SK-N-SH (cell line): ENCODE results near the gene TMEM187.

Source experiments
- EP300 ChIP-seq, 2 experiments: IDR thresholded peaks; 2 replicates each; pipeline versions ENCODE4 v1.4.0 to v1.6.1; 2012; ENCODE audit warnings: borderline replicate concordance in 1 of 2, low read depth in 1 of 2, low read length in 1 of 2
- EZH2phosphoT487 ChIP-seq: fragments of 200-600 bp; sonication (generic); IDR thresholded peaks from 2 replicates; pipeline ENCODE4 v1.6.1; 2017; ENCODE audit warnings: low read depth, mixed run types, mild to moderate bottlenecking, antibody characterized with exemption, moderate library complexity, borderline replicate concordance
- FOXM1 ChIP-seq: IDR thresholded peaks from 2 replicates; pipeline ENCODE4 v1.4.0; 2012; ENCODE audit warnings: low read depth, mild to moderate bottlenecking
- GABPA ChIP-seq: IDR thresholded peaks from 2 replicates; pipeline ENCODE4 v1.4.0; 2012; ENCODE audit warnings: low read depth, mild to moderate bottlenecking
- JUND ChIP-seq: IDR thresholded peaks from 2 replicates; pipeline ENCODE4 v1.4.0; 2012
- MXI1 ChIP-seq: IDR thresholded peaks from 2 replicates; pipeline ENCODE4 v1.6.1; 2012; ENCODE audit warnings: mild to moderate bottlenecking, low read depth, low read length, improper control_type of control experiment
- NFIC ChIP-seq: IDR thresholded peaks from 2 replicates; pipeline ENCODE4 v1.4.0; 2012; ENCODE audit warnings: borderline replicate concordance
- NRF1 ChIP-seq: IDR thresholded peaks from 2 replicates; pipeline ENCODE4 v1.6.1; 2012; ENCODE audit warnings: low read depth, mild to moderate bottlenecking, low read length
- RFX5 ChIP-seq: IDR thresholded peaks from 2 replicates; pipeline ENCODE4 v1.6.1; 2012; ENCODE audit warnings: mild to moderate bottlenecking, improper control_type of control experiment, low read length
- TAF1 ChIP-seq: IDR thresholded peaks from 2 replicates; pipeline ENCODE4 v1.6.1; 2012; ENCODE audit warnings: low read depth, mild to moderate bottlenecking, low read length, moderate library complexity, borderline replicate concordance
- TEAD4 ChIP-seq: IDR thresholded peaks from 2 replicates; pipeline ENCODE4 v1.4.0; 2012; ENCODE audit warnings: mild to moderate bottlenecking, borderline replicate concordance; ENCODE audit not compliant: insufficient read depth
- YY1 ChIP-seq: IDR thresholded peaks from 2 replicates; pipeline ENCODE4 v1.4.0; 2012; ENCODE audit warnings: low read depth, mild to moderate bottlenecking
- TF ChIP-seq, protein P1 (sequence below): fragments of 200-600 bp; sonication (generic); IDR thresholded peaks from 2 replicates; pipeline ENCODE4 v1.6.1; 2017; ENCODE audit warnings: antibody characterized with exemption, mild to moderate bottlenecking, moderate library complexity
- TF ChIP-seq, protein P2 (sequence below): fragments of 150-350 bp; IDR thresholded peaks from 2 replicates; pipeline ENCODE4 v1.6.1; 2016; ENCODE audit warnings: mild to moderate bottlenecking, low read depth, low read length

DNA sequence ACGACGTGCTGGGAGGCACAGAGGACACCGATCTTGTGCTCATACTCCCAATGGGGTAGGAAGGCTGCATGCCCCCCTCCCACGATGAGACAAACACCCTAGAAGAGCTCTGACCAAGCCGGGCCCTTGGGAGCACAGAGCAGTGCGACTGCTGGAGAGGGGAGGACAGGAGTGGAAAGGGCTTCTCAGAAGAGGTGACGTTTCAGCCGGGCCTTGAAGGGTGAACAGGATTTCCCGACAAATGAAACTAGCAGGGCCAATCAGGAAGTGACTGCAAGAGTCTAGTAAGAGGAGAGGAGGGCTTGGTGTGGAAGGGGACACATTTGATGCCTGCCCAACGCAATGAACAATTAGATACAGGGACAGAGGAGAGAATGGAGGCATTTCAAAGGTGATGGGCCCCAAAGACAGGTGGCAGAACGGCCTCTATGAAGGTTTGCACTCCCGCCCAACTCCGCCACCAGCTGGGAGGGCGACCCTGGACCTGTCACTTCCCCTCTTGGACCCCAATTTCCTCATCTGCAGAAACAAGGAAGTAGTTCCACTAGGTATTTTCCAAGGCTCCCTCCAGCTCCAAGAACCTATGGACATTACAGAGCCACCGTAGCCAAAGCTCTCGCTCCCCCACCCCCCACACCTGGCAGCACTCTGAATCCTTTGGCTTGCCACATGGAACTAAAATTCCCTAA, 4.9 kb upstream of the TMEM187 start:
- TF ChIP-seq TAF1 (no peak), NFIC (no peak), TEAD4 (no peak), RFX5 (no peak), YY1 (no peak), NRF1 (no peak), JUND (no peak), EZH2phosphoT487 (no peak), MXI1 (no peak), FOXM1 (no peak), EP300 (IDR thresholded peaks at IDR 0.05; ENCODE audit: borderline replicate concordance in 1 of 2, low read depth in 1 of 2, low read length in 1 of 2) (no peak), GABPA (no peak)
- TF ChIP-seq, protein P1, sequence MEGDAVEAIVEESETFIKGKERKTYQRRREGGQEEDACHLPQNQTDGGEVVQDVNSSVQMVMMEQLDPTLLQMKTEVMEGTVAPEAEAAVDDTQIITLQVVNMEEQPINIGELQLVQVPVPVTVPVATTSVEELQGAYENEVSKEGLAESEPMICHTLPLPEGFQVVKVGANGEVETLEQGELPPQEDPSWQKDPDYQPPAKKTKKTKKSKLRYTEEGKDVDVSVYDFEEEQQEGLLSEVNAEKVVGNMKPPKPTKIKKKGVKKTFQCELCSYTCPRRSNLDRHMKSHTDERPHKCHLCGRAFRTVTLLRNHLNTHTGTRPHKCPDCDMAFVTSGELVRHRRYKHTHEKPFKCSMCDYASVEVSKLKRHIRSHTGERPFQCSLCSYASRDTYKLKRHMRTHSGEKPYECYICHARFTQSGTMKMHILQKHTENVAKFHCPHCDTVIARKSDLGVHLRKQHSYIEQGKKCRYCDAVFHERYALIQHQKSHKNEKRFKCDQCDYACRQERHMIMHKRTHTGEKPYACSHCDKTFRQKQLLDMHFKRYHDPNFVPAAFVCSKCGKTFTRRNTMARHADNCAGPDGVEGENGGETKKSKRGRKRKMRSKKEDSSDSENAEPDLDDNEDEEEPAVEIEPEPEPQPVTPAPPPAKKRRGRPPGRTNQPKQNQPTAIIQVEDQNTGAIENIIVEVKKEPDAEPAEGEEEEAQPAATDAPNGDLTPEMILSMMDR, result no peak
- TF ChIP-seq, protein P2, sequence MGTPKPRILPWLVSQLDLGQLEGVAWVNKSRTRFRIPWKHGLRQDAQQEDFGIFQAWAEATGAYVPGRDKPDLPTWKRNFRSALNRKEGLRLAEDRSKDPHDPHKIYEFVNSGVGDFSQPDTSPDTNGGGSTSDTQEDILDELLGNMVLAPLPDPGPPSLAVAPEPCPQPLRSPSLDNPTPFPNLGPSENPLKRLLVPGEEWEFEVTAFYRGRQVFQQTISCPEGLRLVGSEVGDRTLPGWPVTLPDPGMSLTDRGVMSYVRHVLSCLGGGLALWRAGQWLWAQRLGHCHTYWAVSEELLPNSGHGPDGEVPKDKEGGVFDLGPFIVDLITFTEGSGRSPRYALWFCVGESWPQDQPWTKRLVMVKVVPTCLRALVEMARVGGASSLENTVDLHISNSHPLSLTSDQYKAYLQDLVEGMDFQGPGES, result no peak
